NCI-H345 treated with DMSO at 0.1 percent for 48 hours (cell line): ENCODE results near the gene MATK.
"Not testable (repeated sequence)": the region's sequence is repeated elsewhere in the genome, so short reads cannot be mapped to it uniquely, and the experiment has no call there.

Experiments used
- DNase-seq: peaks from one replicate; lab custom pipeline; 2025; ENCODE audit not compliant: unreplicated experiment; lab: John Stamatoyannopoulos, UW

MATK gene

DNA sequence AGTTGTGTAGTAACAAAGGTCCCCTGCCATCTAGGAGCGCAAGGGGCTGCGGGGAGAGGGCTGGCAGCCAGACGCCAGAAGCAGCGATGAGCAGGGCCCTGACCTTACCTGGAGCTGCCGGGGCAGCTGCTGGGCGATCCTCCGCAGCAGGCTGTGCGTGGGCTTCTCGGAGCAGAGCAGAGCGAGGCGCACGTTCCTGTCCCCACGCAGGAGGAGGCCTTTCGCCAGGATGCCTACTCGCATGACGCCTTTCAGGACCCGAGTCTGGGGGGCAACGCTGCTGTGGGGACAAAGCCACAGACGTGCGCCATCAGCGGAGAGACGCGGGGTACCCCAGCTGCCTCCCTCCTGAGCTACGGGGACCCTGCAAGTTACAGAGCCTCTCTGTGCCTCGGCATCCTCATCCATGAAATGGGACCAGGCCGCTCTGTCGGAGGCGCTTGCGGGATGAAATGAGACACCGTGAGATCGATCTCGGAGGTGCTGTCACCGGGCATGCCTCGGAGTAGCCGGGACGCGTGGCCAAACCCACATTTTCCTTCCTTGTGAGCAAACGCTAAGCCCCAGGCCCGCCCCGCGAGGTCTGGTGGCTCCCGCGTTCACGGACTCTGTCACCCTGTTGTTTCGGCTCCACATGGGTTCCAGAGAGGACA, 30.5 kb upstream of the MATK start:
- DNase-seq, result no peak

DNA sequence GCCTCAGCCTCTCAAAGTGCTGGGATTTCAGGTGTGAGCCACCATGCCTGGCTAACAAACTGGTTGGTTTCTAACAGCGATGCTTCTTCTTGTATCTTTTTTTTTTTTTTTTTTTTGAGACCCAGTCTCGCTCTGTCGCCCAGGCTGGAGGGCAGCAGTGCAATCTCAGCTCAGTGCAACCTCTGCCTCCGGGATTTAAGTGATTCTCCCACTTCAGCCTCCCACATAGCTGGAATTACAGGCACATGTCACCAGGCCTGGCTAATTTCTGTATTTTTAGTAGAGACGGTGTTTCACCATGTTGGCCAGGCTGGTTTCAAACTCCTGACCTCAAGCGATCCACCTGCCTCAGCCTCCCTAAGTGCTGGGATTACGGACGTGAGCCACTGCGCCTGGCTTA, 30.0 kb upstream of the MATK start:
- DNase-seq, result not testable (repeated sequence)

DNA sequence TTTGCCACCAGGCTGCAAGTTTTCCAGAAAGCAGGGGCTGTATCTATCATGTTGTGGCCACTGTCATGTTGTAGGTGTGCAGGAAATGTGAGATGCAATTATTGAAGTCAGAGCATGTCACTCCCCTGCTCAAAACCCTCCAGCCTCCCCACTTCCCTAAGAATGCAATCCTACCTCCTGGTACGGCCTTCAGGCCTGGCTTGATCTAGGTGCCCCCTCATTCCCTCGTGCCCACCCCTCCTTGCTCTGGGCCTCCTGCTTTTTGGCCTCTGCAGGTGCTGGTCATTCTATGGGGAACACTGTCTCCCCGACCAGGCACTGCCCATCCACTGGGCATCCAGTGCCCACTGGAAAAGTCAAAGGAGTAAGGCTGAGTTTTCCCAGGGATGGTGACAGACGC, 28.5 kb upstream of the MATK start:
- DNase-seq, result no peak

DNA sequence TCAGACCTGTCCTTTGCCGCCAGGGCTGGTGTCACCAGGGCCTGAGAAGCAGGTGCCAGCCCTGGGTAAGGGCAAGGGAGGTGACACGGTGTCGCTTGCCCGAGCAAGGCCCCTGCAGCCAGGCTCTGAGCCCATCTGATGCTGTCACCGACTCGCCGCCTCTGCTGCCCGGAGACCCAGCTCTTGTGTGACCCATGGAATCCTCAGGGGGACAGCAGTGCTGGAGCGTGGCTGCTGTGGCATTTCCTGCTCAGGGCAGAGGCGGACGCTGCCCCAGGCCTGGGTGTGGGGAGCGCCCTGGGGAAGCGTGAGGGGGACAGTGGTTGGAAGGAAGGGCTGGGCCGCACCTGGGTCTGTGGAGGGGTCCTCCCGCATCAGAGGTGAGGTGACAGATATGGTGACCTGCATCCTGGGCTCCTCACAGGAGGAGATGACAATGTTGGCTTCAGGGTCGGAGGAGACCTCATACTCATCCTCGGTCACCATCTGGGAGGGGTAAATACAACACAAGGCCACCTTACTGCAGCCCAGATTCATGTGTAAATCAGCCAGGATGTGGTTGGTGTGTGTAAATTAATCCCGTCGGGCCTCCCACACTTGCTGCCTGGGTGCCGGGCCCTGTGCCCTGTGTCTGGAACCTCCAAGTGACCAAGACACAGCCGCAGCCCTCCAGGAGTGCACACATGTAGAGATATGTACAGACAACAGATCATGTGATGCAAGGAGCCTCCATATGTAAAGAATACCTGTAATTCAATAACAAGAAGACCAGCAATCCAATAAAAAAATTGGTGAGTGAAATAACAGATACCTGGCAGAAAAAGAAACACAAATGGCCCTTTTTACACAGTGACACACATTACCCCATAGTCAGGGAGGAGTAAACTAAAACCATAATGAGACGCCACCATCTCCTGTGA, 27.6 kb upstream of the MATK start:
- no peak for DNase-seq

DNA sequence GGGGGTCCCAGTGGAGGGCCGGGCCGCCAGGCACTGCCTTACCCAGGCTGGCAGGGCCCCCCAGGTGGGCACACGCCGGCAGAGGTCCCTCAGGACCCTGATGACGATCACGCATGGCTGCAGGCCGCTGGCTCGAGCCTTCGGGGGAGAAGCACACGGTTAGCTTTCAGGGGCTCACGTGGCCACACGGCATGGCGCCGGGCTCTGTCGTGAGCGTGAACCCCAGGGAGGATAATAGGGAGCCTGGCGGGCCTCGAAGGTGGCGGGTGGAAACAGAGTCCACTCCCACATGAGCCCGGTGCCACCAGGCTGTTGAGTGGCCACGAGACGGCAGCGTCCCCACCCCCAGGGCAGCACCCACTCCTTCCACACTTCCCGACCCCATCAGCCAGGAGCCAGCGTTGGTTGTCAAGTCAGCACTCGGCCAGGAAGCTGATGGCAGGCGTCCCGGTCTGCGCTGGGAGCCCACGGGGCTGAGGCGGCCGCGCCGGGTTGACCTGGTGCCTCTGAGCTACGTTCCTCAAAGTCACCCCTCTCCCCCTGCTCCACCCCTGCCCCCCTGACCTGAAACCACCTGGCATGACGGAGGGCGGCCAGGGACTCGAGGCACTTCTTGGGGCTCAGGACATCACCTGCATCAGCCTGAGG, 24.7 kb upstream of the MATK start:
- no peak for DNase-seq

DNA sequence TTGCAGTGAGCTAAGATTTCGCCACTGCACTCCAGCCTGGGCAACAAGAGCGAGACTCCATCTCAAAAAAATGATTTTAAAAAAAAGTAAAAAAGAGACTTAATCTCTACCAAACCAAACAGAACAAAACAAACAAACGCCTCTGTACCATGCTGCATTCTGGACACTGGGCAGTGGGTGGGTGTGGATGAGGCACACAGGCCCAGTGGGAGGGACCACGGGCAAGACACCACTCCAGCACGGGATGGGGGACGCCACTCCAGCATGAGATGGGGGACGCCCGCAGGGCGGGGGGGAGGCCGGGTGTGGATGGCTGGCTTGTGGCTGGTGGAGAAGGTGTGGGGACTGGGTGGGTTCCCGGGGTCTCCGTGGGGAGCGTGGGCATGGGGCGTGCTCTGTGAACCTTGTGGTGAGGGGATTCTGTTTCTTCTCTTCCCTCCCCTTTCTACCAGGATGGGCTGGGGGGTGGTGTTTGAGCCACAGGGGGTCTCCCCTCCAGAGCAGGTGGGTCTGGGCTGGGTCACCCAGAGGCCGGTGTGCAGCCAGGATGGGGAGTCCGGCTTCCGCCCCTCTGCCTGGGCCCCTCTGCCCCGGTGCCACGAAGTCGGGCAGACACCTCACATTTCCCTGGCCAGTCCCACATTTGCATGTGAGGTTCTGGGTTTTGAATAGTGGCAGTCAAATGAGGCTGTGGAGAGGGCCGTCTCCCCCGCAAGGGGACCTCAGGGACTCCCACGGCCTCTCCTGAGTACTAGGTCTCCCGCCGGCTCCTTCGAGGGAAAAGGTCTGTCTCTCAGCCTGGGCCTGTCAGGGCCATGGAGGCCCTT, 23.9 kb upstream of the MATK start:
- DNase-seq, result no peak

DNA sequence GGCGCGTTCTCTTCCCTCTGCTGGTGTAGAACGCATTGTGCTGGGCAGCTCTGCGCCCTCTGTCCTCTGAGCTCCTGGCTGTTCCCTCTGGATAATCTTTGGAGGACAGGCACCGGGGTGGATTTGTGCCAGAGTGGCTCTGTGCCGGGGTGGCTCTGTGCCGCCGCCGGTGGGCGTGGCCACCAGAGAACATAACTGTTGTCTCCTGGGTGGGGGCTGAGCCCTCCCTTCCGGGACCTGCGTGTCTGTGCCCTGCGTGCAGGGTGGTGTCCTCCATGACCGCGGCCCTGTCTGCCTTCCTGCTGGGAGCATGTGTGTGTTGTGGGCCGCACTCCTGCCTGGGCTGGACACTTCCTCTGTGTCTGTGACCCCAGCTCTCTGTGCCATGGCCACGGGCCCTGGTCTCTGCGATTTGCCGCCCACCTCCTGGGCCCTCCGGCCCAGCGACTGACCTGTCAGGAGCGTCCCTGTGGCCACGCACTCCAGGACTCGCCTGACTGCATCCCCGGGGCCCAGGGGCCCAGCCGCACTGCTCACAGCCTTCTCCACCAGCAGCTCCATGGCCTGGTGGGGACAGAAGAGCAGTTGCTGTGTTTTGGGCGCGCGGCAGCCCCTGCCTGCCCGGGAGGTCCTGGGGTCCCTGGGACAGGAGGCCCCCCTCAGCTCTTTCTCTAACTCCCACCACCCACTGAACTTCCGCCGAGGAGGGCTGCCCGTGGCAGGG, 22.4 kb upstream of the MATK start:
- DNase-seq, result no peak

DNA sequence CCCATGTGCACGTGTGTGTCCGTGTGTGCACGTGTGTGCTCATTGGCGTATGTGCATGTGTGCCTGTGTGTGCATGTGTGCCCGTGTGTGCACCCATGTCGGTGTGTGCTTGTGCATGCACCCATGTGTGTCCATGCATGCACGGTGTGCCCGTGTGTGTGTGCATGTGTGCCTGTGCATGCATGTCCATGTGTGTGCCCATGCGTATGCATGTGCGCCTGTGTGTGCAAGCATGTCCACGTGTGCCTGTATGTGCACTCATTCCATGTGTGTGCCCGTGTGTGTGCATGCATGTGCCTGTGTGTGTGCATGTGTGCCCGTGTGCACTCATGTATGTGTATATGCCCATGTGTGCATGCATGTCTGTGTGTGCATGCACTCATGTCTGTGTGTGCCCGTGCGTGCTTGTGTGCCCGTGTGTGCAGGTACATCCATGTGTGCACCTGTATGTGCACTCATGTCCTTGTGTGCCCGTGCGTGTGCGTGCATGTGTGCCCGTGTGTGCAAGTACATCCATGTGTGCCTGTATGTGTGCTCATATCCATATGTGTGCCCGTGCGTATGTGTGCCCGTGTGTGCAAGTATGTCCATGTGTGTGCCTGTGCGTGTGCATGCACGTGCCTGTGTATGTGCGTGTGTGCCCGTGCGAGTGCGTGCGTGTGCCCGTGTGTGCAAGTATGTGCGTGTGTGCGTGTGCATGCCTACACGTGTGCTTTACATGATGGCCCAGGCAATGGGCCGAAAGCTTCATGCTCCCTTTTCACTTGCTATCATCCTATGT, 21.6 kb upstream of the MATK start:
- DNase-seq, result no peak

DNA sequence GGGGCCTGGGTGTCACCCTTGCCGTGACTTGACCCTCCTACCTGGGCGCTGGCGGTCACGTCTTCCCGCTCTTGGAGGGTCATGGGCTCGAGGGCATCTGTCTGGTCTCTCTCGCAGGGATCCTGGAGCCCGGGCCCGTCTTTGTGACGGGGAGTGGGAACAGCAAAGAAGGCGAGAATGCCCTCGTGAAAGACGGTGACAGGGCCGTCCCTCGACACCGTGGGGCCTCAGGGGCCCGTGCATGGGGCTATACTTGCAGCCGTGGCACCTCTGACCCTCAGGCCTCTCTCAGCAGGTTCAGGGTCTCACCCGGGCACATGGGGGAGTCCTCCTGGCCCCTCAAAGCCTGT, 20.9 kb upstream of the MATK start:
- no peak for DNase-seq

DNA sequence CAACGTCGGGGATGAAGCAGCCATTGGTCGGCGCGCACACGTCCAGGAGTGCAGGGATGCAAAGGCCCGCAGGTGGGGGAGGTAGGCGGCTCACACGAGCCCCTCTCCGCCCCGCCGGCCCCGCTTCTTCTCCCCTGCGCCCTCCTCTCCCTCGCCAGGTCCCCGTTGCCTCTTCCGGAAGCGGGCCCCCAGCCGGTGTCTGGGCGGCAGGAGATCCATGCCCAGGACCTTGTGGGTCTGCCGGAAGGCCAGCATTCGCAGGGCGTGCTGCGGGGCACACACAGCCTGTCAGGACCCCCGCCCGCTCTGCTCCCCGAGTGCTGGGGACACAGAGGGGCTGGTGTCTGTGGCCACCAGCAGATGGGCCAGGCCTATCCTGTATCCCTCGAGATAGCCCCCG, 19.7 kb upstream of the MATK start:
- DNase-seq, result no peak

DNA sequence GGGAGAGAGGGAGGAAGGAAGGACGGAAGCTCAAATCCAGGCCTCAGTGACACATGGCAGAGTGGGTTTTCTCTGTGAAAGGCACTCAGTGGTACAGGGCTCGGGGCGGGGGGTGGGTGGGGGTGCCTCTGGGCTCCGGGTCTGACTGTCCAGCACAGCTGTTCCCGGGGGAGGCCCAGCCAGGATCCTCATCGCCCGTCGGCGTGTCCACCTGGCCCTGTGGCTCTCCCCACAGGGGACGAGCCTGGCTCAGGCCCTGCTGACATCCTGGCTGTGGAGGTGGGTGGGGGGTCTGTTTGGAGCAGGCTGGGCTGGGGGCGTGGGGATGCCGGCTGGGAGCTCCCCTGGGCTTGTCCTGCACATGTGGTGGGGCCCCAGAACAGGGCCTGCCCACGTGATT, 18.2 kb upstream of the MATK start:
- DNase-seq, result no peak

DNA sequence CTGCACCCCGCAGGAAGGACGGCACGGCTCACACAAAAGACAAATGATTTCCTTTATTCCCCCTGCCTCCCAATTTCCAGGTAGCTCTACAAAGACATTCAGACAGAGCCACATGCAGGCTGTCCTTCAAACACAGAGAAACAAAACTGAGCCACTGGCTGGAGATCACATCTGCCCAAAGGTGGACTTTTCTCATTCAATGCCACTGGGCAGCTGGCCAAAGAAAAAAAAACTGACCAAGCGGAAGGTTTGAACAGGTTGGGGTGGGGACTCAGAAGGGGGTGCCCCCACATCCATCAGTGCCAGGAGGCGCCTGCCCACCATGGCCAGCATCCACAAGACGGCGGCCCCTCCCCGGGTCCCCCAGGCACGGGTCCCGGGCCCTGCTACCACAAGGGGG, 17.8 kb upstream of the MATK start:
- DNase-seq, result no peak

DNA sequence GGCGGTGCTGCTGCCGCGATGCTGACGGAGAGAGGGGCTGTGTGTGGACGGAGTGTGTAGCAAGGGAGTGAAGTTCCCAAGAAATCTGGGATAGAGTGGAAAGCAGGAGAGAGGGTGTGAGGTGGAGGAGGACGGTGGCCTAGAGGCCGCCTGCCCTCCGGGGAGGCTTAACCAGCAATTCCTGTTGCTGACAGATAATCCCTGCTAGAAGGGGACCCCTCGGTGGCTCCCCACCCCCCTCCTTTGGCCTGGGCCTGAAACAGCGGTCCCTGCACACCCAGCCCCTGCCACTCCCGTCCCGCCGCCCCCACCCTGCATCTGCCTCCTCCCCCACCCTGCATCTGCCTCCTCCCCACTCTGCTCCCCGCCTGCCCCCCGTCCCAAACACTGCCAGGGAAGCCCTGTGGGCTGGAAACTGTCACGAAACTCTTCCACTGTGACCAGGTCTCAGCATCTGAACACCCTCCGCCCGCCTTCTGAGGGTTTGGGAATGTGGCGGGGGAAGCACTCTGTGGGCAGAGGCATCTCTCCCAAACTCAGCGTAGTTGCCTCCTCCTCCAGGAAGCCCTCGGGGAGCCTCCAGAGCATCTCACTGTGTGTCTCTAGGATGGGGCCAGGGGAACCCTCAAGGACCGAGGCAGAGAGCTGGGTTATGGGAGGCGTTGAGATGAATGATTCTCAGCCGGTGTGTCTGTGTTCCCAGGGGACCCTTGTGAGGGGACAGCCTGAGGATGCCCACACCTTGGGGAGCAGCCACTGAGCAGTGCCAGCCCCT, 17.1 kb upstream of the MATK start:
- DNase-seq, result no peak

DNA sequence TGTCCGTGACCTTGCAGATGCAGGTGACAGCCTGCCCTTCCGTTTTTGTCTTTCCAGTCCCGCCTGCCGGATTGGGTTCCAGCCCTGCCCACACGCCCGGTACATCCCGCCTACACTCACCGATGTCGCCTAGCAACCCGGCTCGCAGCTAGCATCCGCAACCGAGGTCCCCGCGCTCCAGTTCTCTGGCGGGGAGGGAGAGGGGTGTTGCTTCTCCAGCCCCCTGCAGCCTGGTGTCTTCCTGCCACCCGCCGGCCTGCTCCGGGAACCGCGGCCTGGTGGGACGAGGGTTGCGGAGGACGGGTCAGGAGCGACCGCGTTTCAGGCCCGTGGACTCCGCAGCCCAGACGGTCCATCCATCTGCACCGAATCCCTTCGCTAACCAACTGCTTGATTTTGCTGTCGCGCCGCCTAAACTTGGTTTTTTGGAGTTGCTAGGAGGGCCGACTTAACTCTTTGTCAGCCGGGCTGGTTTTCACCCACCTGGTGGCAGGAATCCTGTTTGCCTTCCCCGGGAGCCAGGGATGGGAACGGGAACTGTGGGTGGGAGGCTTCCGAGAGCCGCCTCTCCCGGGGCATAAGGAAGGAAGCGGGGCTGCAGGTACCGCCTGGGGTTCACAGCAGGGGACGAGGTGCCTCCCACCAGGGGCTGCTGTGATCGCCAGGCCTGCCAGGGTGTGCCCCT, 15.4 kb upstream of the MATK start:
- peak; percentile 11 for DNase-seq

DNA sequence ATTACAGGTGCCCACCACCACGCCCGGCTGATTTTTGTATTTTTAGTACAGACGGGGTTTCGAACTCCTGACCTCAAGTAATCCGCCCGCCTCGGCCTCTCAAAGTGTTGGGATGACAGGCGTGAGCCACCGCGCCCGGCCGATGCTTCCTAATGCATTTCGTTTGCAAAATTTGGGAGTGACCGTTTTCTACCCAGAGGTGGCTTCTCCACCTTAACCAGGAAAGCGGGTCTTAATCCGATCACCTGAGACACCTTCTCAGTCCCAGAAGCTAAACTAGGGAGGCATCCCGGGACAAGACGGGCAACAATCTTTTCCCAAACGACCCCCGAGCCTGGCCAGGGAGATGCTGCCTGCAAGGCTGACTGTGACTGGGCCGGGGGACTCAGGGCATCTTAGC, 14.8 kb upstream of the MATK start:
- no peak for DNase-seq

DNA sequence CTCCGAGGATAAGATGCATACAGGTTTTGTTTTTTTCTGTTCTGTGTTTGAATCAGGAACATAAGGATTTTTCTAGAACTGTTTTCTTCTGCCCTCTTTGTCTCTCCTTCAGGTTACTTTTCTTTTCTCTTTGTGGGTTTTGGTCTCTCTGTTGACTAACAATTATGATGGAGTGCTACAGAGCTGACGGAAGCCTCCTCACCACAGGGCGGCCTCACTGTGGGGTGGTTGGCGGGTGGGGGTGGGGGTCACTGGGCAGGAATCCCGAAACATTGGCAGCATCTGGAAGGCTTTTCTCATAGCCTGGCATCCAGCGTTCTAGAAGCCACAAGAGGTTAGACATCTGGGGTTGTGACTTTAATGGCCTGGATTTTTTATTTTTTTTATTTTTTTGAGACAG, 12.0 kb upstream of the MATK start:
- no peak for DNase-seq

DNA sequence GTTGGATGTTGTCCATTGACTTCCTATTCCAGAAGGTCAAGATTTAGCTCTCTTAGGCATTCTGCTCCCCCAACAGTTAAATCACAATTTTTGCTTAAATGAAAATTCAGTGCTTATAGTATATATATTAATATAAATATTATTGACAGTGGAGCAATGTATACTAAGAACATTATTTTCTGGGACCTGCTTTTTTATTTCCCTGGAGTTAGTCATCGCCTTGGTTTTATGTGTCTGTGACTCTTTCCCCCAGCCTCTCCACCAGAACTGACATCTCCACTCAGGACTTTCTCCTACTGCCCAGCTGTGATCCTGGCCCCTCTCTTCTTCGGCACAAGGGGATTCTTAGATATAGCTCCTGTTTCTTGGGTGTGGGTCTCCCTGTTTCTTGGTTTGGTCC, 10.2 kb upstream of the MATK start:
- no peak for DNase-seq

DNA sequence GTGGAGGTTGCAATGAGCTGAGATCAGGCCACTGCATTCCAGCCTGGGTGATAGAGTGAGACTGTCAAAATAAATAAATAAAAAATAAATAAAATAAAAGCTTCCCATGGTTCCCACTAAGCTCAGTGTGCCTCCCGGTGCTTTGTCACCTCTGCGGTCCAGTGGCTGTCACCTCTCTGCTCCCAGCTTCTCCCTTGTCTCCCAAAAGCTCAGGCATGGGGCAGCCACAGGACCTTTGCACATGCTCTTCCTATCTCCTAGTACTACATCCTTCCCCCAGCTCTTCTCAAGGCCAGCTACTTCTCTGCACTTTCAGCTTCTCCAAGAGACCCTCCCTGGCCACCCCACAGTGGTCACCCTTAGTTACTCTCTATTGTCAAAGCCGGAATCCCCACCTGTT, 7.6 kb upstream of the MATK start:
- DNase-seq, result no peak

DNA sequence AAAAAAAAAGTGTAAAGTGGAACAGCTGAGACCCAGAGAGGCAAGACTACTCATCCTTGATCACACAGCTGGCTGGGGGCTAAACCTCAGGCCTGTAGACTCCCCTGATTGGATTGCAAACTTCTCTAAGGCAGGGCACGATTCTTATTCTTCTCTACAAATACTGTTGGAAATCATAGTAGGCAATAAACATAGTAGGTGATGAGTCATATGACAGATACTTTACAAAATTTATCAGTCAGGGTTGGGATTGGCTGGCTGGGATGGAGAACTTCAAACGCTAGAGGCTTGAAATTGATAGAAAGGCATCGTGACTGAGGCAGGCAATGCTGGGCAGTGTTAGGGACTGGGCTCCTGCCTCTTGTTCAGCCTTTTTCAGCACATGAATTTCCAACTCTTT, 5.9 kb upstream of the MATK start:
- DNase-seq, result no peak
